Measurements from ENCODE around the gene EXOC3.
"Not testable (repeated sequence)": the region's sequence is repeated elsewhere in the genome, so short reads cannot be mapped to it uniquely, and the experiment has no call there.

EXOC3 gene

GRCh38 chr5:470961-471749 lies 28.2 kb downstream of the EXOC3 start:
- TF ChIP-seq, protein P1, sequence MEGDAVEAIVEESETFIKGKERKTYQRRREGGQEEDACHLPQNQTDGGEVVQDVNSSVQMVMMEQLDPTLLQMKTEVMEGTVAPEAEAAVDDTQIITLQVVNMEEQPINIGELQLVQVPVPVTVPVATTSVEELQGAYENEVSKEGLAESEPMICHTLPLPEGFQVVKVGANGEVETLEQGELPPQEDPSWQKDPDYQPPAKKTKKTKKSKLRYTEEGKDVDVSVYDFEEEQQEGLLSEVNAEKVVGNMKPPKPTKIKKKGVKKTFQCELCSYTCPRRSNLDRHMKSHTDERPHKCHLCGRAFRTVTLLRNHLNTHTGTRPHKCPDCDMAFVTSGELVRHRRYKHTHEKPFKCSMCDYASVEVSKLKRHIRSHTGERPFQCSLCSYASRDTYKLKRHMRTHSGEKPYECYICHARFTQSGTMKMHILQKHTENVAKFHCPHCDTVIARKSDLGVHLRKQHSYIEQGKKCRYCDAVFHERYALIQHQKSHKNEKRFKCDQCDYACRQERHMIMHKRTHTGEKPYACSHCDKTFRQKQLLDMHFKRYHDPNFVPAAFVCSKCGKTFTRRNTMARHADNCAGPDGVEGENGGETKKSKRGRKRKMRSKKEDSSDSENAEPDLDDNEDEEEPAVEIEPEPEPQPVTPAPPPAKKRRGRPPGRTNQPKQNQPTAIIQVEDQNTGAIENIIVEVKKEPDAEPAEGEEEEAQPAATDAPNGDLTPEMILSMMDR (conservative IDR thresholded peaks at IDR 0.05), result no peak
- no peak for TF ChIP-seq ZFX (IDR thresholded peaks at IDR 0.05)
- peak overlapping the region; percentile 100 for H3K27ac ChIP-seq

- H3K27ac ChIP-seq, result peak overlapping the region; percentile 100
- no peak for TF ChIP-seq ZFX (IDR thresholded peaks at IDR 0.05)
- TF ChIP-seq, protein P1 (conservative IDR thresholded peaks at IDR 0.05), result no peak
Observed at GRCh38 chr5:471750-472058, 28.7 kb downstream of the EXOC3 start.

DNA sequence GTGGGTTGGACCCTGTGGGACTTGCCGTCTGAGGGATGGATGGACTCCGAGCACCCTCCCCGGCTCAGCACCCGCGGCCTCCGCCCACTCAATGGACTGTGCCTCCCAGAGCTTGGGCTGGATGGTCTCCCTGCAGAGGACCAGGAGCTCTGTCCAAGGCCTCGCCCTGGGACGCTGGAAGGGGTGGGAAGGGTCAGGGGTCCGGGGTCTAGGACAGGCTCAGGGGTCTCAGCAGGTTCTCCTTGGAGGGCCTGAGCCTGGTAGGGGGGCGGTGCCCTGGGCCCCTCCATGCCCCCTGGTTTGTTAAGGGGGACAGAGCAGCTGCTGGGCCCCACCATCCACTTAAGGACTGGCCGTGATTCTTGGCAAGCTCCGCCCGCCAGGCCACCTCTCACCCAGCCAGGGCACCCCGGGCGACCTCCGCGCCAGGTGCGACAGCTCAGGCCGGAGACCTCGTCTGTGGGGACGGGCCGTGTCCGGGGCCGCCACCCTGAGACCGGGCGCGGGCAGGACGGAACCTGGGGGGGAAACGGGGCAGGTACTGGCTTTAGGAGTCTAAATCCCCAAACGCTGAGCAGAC lies 29.2 kb downstream of the EXOC3 start:
- TF ChIP-seq, protein P1 (conservative IDR thresholded peaks at IDR 0.05), result no peak
- H3K27ac ChIP-seq, result peak overlapping the region; percentile 100

- peak overlapping the region; percentile 100 for H3K27ac ChIP-seq
- TF ChIP-seq ZFX (IDR thresholded peaks at IDR 0.05), result peak; percentile 98
- TF ChIP-seq, protein P1 (conservative IDR thresholded peaks at IDR 0.05), result no peak
Observed at GRCh38 chr5:472656-473550, 29.9 kb downstream of the EXOC3 start.

DNA sequence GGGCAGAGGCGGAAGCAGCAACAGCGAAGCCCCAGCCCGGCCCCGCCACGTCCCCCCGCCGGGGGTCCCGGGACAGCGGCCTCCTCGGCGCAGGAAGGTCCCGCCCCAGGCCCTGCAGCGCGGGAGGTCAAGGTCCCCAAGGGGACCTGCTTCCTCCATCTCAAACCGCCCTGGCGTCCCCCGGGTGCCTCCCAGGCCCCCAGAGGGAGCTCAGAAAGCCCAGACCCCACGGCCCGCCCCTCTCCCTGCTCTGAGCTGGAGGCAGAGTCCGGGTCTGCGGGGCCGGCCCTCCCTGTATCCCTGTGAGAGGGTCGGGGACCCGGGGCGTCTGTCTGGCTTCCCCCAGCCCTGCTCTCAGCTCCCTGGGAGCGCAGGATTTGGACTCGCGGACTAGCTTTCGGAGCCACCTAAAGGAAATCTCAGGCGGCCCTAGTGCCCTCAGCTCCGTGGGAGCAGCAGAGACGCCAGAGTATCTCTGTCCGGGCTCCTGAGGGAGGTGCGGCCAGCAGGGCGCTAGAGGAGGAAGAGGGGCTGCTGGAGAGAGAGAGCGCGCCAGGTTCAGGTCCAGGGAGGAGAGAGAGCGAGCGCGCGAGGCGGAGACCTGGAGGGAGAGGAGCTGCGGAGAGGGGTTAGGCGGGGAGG lies 30.7 kb downstream of the EXOC3 start:
- no peak for TF ChIP-seq ZFX (IDR thresholded peaks at IDR 0.05)
- TF ChIP-seq, protein P1 (conservative IDR thresholded peaks at IDR 0.05), result no peak
- peak overlapping the region; percentile 100 for H3K27ac ChIP-seq

DNA sequence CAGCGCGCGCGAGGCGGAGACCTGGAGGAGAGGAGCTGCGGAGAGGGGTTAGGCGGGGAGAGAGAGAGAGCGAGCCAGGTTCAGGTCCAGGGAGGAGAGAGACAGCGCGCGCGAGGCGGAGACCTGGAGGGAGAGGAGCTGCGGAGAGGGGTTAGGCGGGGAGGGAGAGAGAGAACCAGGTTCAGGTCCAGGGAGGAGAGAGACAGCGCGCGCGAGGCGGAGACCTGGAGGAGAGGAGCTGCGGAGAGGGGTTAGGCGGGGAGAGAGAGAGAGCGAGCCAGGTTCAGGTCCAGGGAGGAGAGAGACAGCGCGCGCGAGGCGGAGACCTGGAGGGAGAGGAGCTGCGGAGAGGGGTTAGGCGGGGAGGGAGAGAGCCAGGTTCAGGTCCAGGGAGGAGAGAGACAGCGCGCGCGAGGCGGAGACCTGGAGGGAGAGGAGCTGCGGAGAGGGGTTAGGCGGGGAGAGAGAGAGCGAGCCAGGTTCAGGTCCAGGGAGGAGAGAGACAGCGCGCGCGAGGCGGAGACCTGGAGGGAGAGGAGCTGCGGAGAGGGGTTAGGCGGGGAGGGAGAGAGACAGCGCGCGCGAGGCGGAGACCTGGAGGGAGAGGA lies 31.4 kb downstream of the EXOC3 start:
- H3K27ac ChIP-seq, result not testable (repeated sequence)
